Lung (tissue), 16 donors: ENCODE results near the gene DNAJC4. TPM values are rescaled to one million over a fixed set of nuclear protein-coding genes. Genes with fewer than 3 reads are reported as not detected.
A peak's percentile ranks its signal among the peaks of the same experiment; 100 is the strongest.

ENCODE experiments used
- ATAC-seq: fragments of 200-7000 bp; cut with Tn5 transposase; one replicate; pipeline ENCODE4 v1.9.1; 2020; ENCODE audit warnings: moderate number of reproducible peaks; ENCODE audit not compliant: insufficient read depth, low FRiP score
- DNase-seq, 3 donors: peaks; one replicate each; pipeline ENCODE4 v3.0.0-alpha.2; 2013 to 2017
- H3K27ac ChIP-seq, 2 donors: one replicate each; pipeline ENCODE4 v1.5.1; 2013; ENCODE audit warnings: mild to moderate bottlenecking in 2 of 2, moderate library complexity in 2 of 2, control low read depth in 1 of 2, inconsistent platforms in 1 of 2, low read depth in 1 of 2, low read length in 1 of 2
- H3K27me3 ChIP-seq, 3 donors: one replicate each; pipeline ENCODE4 v1.5.1; 2013; ENCODE audit warnings: low read length in 2 of 3; ENCODE audit not compliant: control insufficient read depth in 3 of 3, insufficient read depth in 3 of 3
- H3K36me3 ChIP-seq, 4 donors: one replicate each; pipeline ENCODE4 v1.5.1; 2013; ENCODE audit warnings: low read length in 4 of 4, mild to moderate bottlenecking in 1 of 4, moderate library complexity in 1 of 4; ENCODE audit not compliant: control insufficient read depth in 4 of 4, insufficient read depth in 4 of 4
- H3K4me1 ChIP-seq, 5 donors: one replicate each; pipeline ENCODE4 v1.5.1; 2013; ENCODE audit warnings: low read length in 5 of 5, mild to moderate bottlenecking in 2 of 5, moderate library complexity in 1 of 5; ENCODE audit not compliant: control insufficient read depth in 5 of 5, insufficient read depth in 5 of 5
- H3K4me3 ChIP-seq: one replicate; pipeline ENCODE4 v1.5.1; 2013; ENCODE audit warnings: mild to moderate bottlenecking, control low read depth, moderate library complexity
- H3K9ac ChIP-seq, 2 donors: one replicate each; pipeline ENCODE4 v1.5.1; 2013; ENCODE audit warnings: low read length in 2 of 2, control low read depth in 1 of 2; ENCODE audit not compliant: insufficient read depth in 1 of 2
- H3K9me3 ChIP-seq, 4 donors: one replicate each; pipeline ENCODE4 v1.5.1; 2013; ENCODE audit warnings: low read length in 3 of 4, mild to moderate bottlenecking in 1 of 4, moderate library complexity in 1 of 4; ENCODE audit not compliant: control insufficient read depth in 4 of 4, insufficient read depth in 3 of 4
- CTCF ChIP-seq: IDR thresholded peaks from 2 replicates; pipeline ENCODE4 v1.5.1; 2012; ENCODE audit warnings: mild to moderate bottlenecking; ENCODE audit errors: control extremely low read depth, extremely low read depth
- WGBS, 2 donors: extraction: QIAGEN DNeasy Blood & Tissue Kit; methylation state at CpG; one replicate each; pipeline ENCODE4 v1.1.7; 2013; 5-methylcytosine and 5-hydroxymethylcytosine counted together
- long read RNA-seq, 5 donors: transcript quantifications; one replicate each; lab custom pipeline, GENCODE V29; 2026
- polyA plus RNA-seq, 2 donors: library from polyadenylated mRNA; stranded (reverse); fragments of 200-250 nt; gene quantifications; one replicate each; pipeline ENCODE4 v1.2.1, GENCODE V29; 2013
- total RNA-seq, 2 donors: library from RNA; depleted of rRNA in 1 of 2; stranded (reverse); fragments of >200 nt in 1 of 2; gene quantifications; one replicate each; pipeline ENCODE4 v1.2.1, GENCODE V29; 2014 to 2021
- donor health status: control.
- donor health status: control.
- donor health status: Bipolar disorder and iron deficiency.
- donor health status: healthy.
- donor health status: DM: yes; HTN: yes; CAD: no.

DNAJC4 gene
- total RNA-seq (10 to 100 TPM; 22.7 to 34.1 TPM), polyA plus RNA-seq (10 to 100 TPM; 34.6 to 58.4 TPM)
- long read RNA-seq, donor 1, partial matches to known transcripts: 31 of 38 reads
- long read RNA-seq, donor 1, other reads (novel, unspliced or antisense): 0 of 38 reads
- long read RNA-seq, donor 2, partial matches to known transcripts: 13 of 15 reads
- long read RNA-seq, donor 2, other reads (novel, unspliced or antisense): 0 of 15 reads
- long read RNA-seq, donor 3, partial matches to known transcripts: 0 of 2 reads
- long read RNA-seq, donor 3, other reads (novel, unspliced or antisense): 0 of 2 reads
- long read RNA-seq, donor 4, partial matches to known transcripts: 6 of 7 reads
- long read RNA-seq, donor 4, other reads (novel, unspliced or antisense): 0 of 7 reads
- long read RNA-seq, donor 5, partial matches to known transcripts: 27 of 40 reads
- long read RNA-seq, donor 5, other reads (novel, unspliced or antisense): 5 of 40 reads

- H3K9me3 ChIP-seq: no peaks in the 10 kb centered on the region
- H3K9ac ChIP-seq: peak within 1 kb of the TSS; percentile 55 to 78
- no peaks in the 10 kb centered on the region for H3K36me3 ChIP-seq
- TF ChIP-seq CTCF: no peak
- peak within 1 kb of the TSS; percentile 37 for H3K4me3 ChIP-seq
- peak; percentile 51 for ATAC-seq
- H3K27me3 ChIP-seq: no peaks in the 10 kb centered on the region
- peaks cover 0 to 43% (median 9%) of the 10 kb centered on the region in 5 donors for H3K4me1 ChIP-seq
- H3K27ac ChIP-seq: peak within 1 kb of the TSS; percentile 90 to 95
- 0 to 1% methylated on average over 62 of the region's 62 CpGs for WGBS, 2 donors
- peak; percentile 94 to 96 (median 95) for DNase-seq
These were observed at the start of gene DNAJC4 for GRCh38 chr11:64230171-64230984. TSS of gene DNAJC4 (plus strand) at chr11:64230548. CDS start at chr11:64230855, 307 bp downstream.

- 66 to 74% methylated on average over 5 of the region's 5 CpGs for WGBS, 2 donors
- Histone ChIP-seq H3K4me3 (no peak overlapping the region), H3K9me3 (no peaks in the 10 kb centered on the region), H3K27me3 (no peaks in the 10 kb centered on the region), H3K27ac (peak overlapping the region in 1 of 2 donors; percentile 83), H3K36me3 (no peaks in the 10 kb centered on the region), H3K9ac (no peak overlapping the region), H3K4me1 (peaks cover 0 to 28% (median 0%) of the 10 kb centered on the region in 5 donors)
- TF ChIP-seq CTCF: no peak
- no peak for ATAC-seq
- DNase-seq: peak in 2 of 3 donors; percentile 8 to 11
These were observed 49.5 kb upstream of the DNAJC4 start for GRCh38 chr11:64180891-64181290.

GRCh38 chr11:64181506-64182411 lies 48.6 kb upstream of the DNAJC4 start:
- Histone ChIP-seq H3K9ac (peak overlapping the region in 1 of 2 donors; percentile 60), H3K4me1 (peaks cover 0 to 28% (median 0%) of the 10 kb centered on the region in 5 donors), H3K4me3 (no peak overlapping the region), H3K9me3 (no peaks in the 10 kb centered on the region), H3K27ac (peak overlapping the region; percentile 61 to 83), H3K36me3 (no peaks in the 10 kb centered on the region), H3K27me3 (no peaks in the 10 kb centered on the region)
- no peak for ATAC-seq
- no peak for TF ChIP-seq CTCF
- WGBS, 2 donors: 43 to 44% methylated on average over 15 to 17 of the region's 17 CpGs
- DNase-seq: peak; percentile 90 to 94 (median 90)
